Trophoblast cell (in vitro differentiated cells and primary cell): ENCODE data around the gene ZNF491.
"Not testable (repeated sequence)": the region's sequence is repeated elsewhere in the genome, so short reads cannot be mapped to it uniquely, and the experiment has no call there.

Experiments
- DNase-seq, 2 donors: peaks; one replicate each; pipeline ENCODE4 v3.0.0-alpha.2; 2016
- H2AFZ ChIP-seq: 2 replicates; pipeline ENCODE4 v1.6.1; 2013; ENCODE audit warnings: low read length, moderate library complexity, mild to moderate bottlenecking; ENCODE audit not compliant: insufficient read depth, poor library complexity
- H2AK5ac ChIP-seq: 2 replicates; pipeline ENCODE4 v1.6.1; 2013; ENCODE audit warnings: mild to moderate bottlenecking, low read length
- H2BK120ac ChIP-seq: 2 replicates; pipeline ENCODE4 v1.6.1; 2013; ENCODE audit warnings: low read length, mild to moderate bottlenecking, moderate library complexity; ENCODE audit not compliant: insufficient read depth, poor library complexity
- H2BK12ac ChIP-seq: 2 replicates; pipeline ENCODE4 v1.6.1; 2013; ENCODE audit warnings: mild to moderate bottlenecking, low read length, moderate library complexity
- H2BK5ac ChIP-seq: 2 replicates; pipeline ENCODE4 v1.6.1; 2013; ENCODE audit warnings: low read length, low read depth, moderate library complexity, mild to moderate bottlenecking; ENCODE audit not compliant: poor library complexity
- H3K14ac ChIP-seq: 2 replicates; pipeline ENCODE4 v1.6.1; 2013; ENCODE audit warnings: mild to moderate bottlenecking, low read length
- H3K18ac ChIP-seq: 2 replicates; pipeline ENCODE4 v1.6.1; 2013; ENCODE audit warnings: mild to moderate bottlenecking, low read length
- H3K23ac ChIP-seq: 2 replicates; pipeline ENCODE4 v1.6.1; 2013; ENCODE audit warnings: low read length
- H3K27ac ChIP-seq: 2 replicates; pipeline ENCODE4 v1.5.1; 2013; ENCODE audit warnings: low read depth, mild to moderate bottlenecking, inconsistent platforms, low read length, moderate library complexity
- H3K27me3 ChIP-seq: 2 replicates; pipeline ENCODE4 v1.6.1; 2013; ENCODE audit warnings: inconsistent platforms, mild to moderate bottlenecking, low read length, moderate library complexity; ENCODE audit not compliant: insufficient read depth
- H3K36me3 ChIP-seq, 2 experiments: 1 replicate in 1 of 2; 2 replicates in 1 of 2; pipeline ENCODE4 v1.6.1; 2013; ENCODE audit warnings: low read length in 2 of 2, mild to moderate bottlenecking in 2 of 2, moderate library complexity in 1 of 2; ENCODE audit not compliant: insufficient read depth in 2 of 2, control insufficient read depth in 1 of 2
- H3K4ac ChIP-seq: 2 replicates; pipeline ENCODE4 v1.6.1; 2013; ENCODE audit warnings: low read depth, mild to moderate bottlenecking, low read length, moderate library complexity
- H3K4me1 ChIP-seq, 2 experiments: 1 replicate in 1 of 2; 2 replicates in 1 of 2; pipeline ENCODE4 v1.6.1; 2013; ENCODE audit warnings: low read length in 2 of 2, mild to moderate bottlenecking in 2 of 2, moderate library complexity in 1 of 2; ENCODE audit not compliant: insufficient read depth in 2 of 2, control insufficient read depth in 1 of 2
- H3K4me2 ChIP-seq: 2 replicates; pipeline ENCODE4 v1.6.1; 2013; ENCODE audit warnings: inconsistent platforms, mild to moderate bottlenecking, low read length, moderate library complexity
- H3K4me3 ChIP-seq: 2 replicates; pipeline ENCODE4 v1.5.1; 2013; ENCODE audit warnings: mild to moderate bottlenecking, low read depth, low read length, inconsistent platforms
- H3K79me1 ChIP-seq: one replicate; pipeline ENCODE4 v1.6.1; 2013; ENCODE audit warnings: low read length
- H3K79me2 ChIP-seq: 2 replicates; pipeline ENCODE4 v1.6.1; 2013; ENCODE audit warnings: low read length, mild to moderate bottlenecking; ENCODE audit not compliant: control insufficient read depth, insufficient read depth, poor library complexity
- H3K9ac ChIP-seq: 2 replicates; pipeline ENCODE4 v1.6.1; 2013; ENCODE audit warnings: mild to moderate bottlenecking, low read length
- H3K9me3 ChIP-seq: 2 replicates; pipeline ENCODE4 v1.6.1; 2013; ENCODE audit warnings: low read depth, mild to moderate bottlenecking, control low read depth, inconsistent platforms, low read length; ENCODE audit not compliant: insufficient read depth
- H4K12ac ChIP-seq: 2 replicates; pipeline ENCODE4 v1.6.1; 2013; ENCODE audit warnings: low read depth, mild to moderate bottlenecking, low read length, moderate library complexity
- H4K8ac ChIP-seq: 2 replicates; pipeline ENCODE4 v1.6.1; 2013; ENCODE audit warnings: low read depth, mild to moderate bottlenecking, low read length, moderate library complexity
- H4K91ac ChIP-seq: one replicate; pipeline ENCODE4 v1.6.1; 2013; ENCODE audit warnings: low read depth, mild to moderate bottlenecking, low read length, moderate library complexity
- WGBS: extraction: QIAGEN DNeasy Blood & Tissue Kit; methylation state at CpG from one replicate; pipeline ENCODE4 v1.1.7; 2013; ENCODE audit warnings: missing lambda C conversion rate; ENCODE audit not compliant: insufficient read length, insufficient coverage; ENCODE audit errors: extremely low coverage; 5-methylcytosine and 5-hydroxymethylcytosine counted together

Gene ZNF491

DNA sequence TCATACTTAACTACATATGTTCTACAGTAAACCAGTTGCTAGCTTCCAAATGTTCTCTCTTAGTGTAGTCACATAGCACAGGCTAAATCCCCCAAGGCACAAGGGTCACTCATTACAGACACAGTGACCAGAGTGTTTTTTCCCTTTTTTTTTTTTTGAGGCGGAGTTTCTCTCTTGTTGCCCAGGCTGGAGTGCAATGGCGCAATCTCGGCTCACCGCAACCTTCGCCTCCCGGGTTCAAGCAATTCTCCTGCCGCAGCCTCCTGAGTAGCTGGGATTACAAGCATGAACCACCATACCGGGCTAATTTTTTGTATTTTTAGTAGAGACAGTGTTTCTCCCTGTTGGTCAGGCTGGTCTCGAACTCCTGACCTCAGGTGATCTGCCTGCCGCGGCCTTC lies 21.7 kb upstream of the ZNF491 start:
- not testable (repeated sequence) for H4K12ac ChIP-seq, H3K4me2 ChIP-seq, H3K79me1 ChIP-seq

GRCh38 chr19:11780431-11781020 lies 17.8 kb upstream of the ZNF491 start:
- no peaks in the 10 kb centered on the region for H3K79me2 ChIP-seq
- no CpG with 5 or more reads among the region's 7 CpGs for WGBS
- no peak overlapping the region for H3K4me3 ChIP-seq
- H3K18ac ChIP-seq: no peak overlapping the region
- H4K91ac ChIP-seq: no peak overlapping the region
- H3K4me2 ChIP-seq: no peak overlapping the region
- no peak overlapping the region for H3K14ac ChIP-seq
- H3K9me3 ChIP-seq: peaks cover 6% of the 10 kb centered on the region
- H3K9ac ChIP-seq: no peak overlapping the region
- H3K27me3 ChIP-seq: no peaks in the 10 kb centered on the region
- no peak overlapping the region for H3K23ac ChIP-seq
- H3K36me3 ChIP-seq: peaks cover 5 to 7% of the 10 kb centered on the region in 2 experiments
- H4K8ac ChIP-seq: no peak overlapping the region
- H2AFZ ChIP-seq: no peak overlapping the region
- no peak overlapping the region for H2AK5ac ChIP-seq
- H3K4me1 ChIP-seq: no peaks in the 10 kb centered on the region
- H3K27ac ChIP-seq: no peak overlapping the region
- no peak overlapping the region for H4K12ac ChIP-seq
- no peak overlapping the region for H2BK5ac ChIP-seq
- H2BK120ac ChIP-seq: no peak overlapping the region
- no peak overlapping the region for H2BK12ac ChIP-seq
- no peak for DNase-seq
- no peaks in the 10 kb centered on the region for H3K79me1 ChIP-seq
- H3K4ac ChIP-seq: no peak overlapping the region

More for the DNA sequence above, 21.7 kb upstream of the ZNF491 start:
- not testable (repeated sequence) for H3K36me3 ChIP-seq, H2AFZ ChIP-seq, H3K18ac ChIP-seq, H3K79me2 ChIP-seq, H4K91ac ChIP-seq, H3K23ac ChIP-seq, H2BK120ac ChIP-seq, H3K27me3 ChIP-seq, H3K9ac ChIP-seq, H2BK12ac ChIP-seq, H2BK5ac ChIP-seq, H3K27ac ChIP-seq, H3K4ac ChIP-seq, H4K8ac ChIP-seq, H3K4me3 ChIP-seq, H2AK5ac ChIP-seq, DNase-seq, H3K9me3 ChIP-seq, H3K14ac ChIP-seq, H3K4me1 ChIP-seq
- no CpG with 5 or more reads among the region's 11 CpGs for WGBS

GRCh38 chr19:11781295-11782057 lies 16.8 kb upstream of the ZNF491 start:
- no peak overlapping the region for H3K4ac ChIP-seq
- no peak overlapping the region for H4K91ac ChIP-seq
- H2BK5ac ChIP-seq: no peak overlapping the region
- no peak overlapping the region for H3K14ac ChIP-seq
- no peak overlapping the region for H4K8ac ChIP-seq
- H3K4me1 ChIP-seq: no peaks in the 10 kb centered on the region
- no peak overlapping the region for H2AFZ ChIP-seq
- no peak overlapping the region for H3K9ac ChIP-seq
- no peaks in the 10 kb centered on the region for H3K27me3 ChIP-seq
- no peaks in the 10 kb centered on the region for H3K79me1 ChIP-seq
- no peak overlapping the region for H2BK120ac ChIP-seq
- H3K4me2 ChIP-seq: no peak overlapping the region
- no peak overlapping the region for H2AK5ac ChIP-seq
- H2BK12ac ChIP-seq: no peak overlapping the region
- H3K18ac ChIP-seq: no peak overlapping the region
- H3K23ac ChIP-seq: no peak overlapping the region
- peak; percentile 19 to 83 for DNase-seq
- no peaks in the 10 kb centered on the region for H3K79me2 ChIP-seq
- WGBS: no CpG with 5 or more reads among the region's 5 CpGs
- H4K12ac ChIP-seq: no peak overlapping the region
- H3K9me3 ChIP-seq: peaks cover 6% of the 10 kb centered on the region
- no peak overlapping the region for H3K4me3 ChIP-seq
- H3K27ac ChIP-seq: no peak overlapping the region
- H3K36me3 ChIP-seq: peaks cover 5 to 7% of the 10 kb centered on the region in 2 experiments

DNA sequence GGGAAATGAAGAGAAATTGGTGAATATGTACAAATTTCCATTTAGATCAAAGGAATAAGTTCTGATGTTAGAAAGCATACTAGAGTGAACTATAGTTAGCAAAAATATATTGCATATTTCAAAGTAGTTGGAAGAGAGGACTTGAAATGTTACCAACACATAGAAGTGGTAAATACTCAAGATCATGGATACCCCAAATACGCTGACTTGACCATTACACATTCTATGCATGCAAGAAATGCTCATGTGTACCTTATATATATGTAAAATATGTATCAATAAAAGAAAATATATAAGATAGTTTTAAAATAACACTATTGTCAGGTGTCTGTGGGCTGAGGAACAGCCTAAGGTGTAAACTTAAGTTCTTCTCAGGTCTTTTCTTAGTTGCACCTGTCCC lies 14.6 kb upstream of the ZNF491 start:
- Histone ChIP-seq H2BK120ac (no peak overlapping the region), H3K9ac (no peak overlapping the region), H3K27ac (no peak overlapping the region), H2BK5ac (no peak overlapping the region), H3K36me3 (peaks cover 2 to 5% of the 10 kb centered on the region in 2 experiments), H3K14ac (no peak overlapping the region), H2BK12ac (no peak overlapping the region), H4K12ac (no peak overlapping the region), H3K4me1 (no peaks in the 10 kb centered on the region), H3K79me2 (no peaks in the 10 kb centered on the region), H3K23ac (no peak overlapping the region), H3K27me3 (no peaks in the 10 kb centered on the region), H4K8ac (no peak overlapping the region), H3K79me1 (no peaks in the 10 kb centered on the region), H4K91ac (no peak overlapping the region), H3K4me2 (no peak overlapping the region), H3K4me3 (no peak overlapping the region), H3K9me3 (peaks cover 3% of the 10 kb centered on the region), H3K4ac (no peak overlapping the region), H3K18ac (no peak overlapping the region), H2AFZ (no peak overlapping the region), H2AK5ac (no peak overlapping the region)
- no CpG with 5 or more reads among the region's 1 CpG for WGBS
- DNase-seq: no peak
